IPS-18a (cell line): Measurements from ENCODE around the gene CUZD1.

ENCODE experiments used
- H3K27ac ChIP-seq: one replicate; pipeline ENCODE4 v1.5.1; 2013; ENCODE audit warnings: low read length
- H3K27me3 ChIP-seq: one replicate; pipeline ENCODE4 v1.6.1; 2013; ENCODE audit warnings: mild to moderate bottlenecking, low read length; ENCODE audit not compliant: control insufficient read depth, insufficient read depth
- H3K36me3 ChIP-seq: one replicate; pipeline ENCODE4 v1.6.1; 2013; ENCODE audit warnings: low read depth, low read length; ENCODE audit not compliant: control insufficient read depth
- H3K4me1 ChIP-seq: one replicate; pipeline ENCODE4 v1.6.1; 2013; ENCODE audit warnings: low read depth, low read length; ENCODE audit not compliant: control insufficient read depth
- H3K4me3 ChIP-seq: one replicate; pipeline ENCODE4 v1.5.1; 2013; ENCODE audit warnings: low read length
- H3K9ac ChIP-seq: one replicate; pipeline ENCODE4 v1.6.1; 2013; ENCODE audit warnings: mild to moderate bottlenecking, low read length, moderate library complexity
- H3K9me3 ChIP-seq: one replicate; pipeline ENCODE4 v1.6.1; 2013; ENCODE audit warnings: low read depth, low read length; ENCODE audit not compliant: control insufficient read depth

The CUZD1 gene

GRCh38 chr10:122830965-122831353 lies 14.7 kb downstream of the CUZD1 start:
- H3K4me3 ChIP-seq: no peak overlapping the region
- H3K27me3 ChIP-seq: no peaks in the 10 kb centered on the region
- no peak overlapping the region for H3K27ac ChIP-seq
- H3K4me1 ChIP-seq: no peaks in the 10 kb centered on the region
- H3K36me3 ChIP-seq: peaks cover 34% of the 10 kb centered on the region
- no peaks in the 10 kb centered on the region for H3K9me3 ChIP-seq
- no peak overlapping the region for H3K9ac ChIP-seq

- Histone ChIP-seq H3K27ac (no peak overlapping the region), H3K36me3 (peaks cover 29% of the 10 kb centered on the region), H3K4me3 (no peak overlapping the region), H3K9ac (no peak overlapping the region), H3K27me3 (no peaks in the 10 kb centered on the region), H3K4me1 (no peaks in the 10 kb centered on the region), H3K9me3 (no peaks in the 10 kb centered on the region)
Observed at GRCh38 chr10:122830273-122830964, 15.2 kb downstream of the CUZD1 start.

GRCh38 chr10:122829454-122829853 lies 16.2 kb downstream of the CUZD1 start:
- no peaks in the 10 kb centered on the region for H3K27me3 ChIP-seq
- H3K27ac ChIP-seq: no peak overlapping the region
- peaks cover 22% of the 10 kb centered on the region for H3K36me3 ChIP-seq
- H3K4me3 ChIP-seq: no peak overlapping the region
- no peaks in the 10 kb centered on the region for H3K4me1 ChIP-seq
- H3K9ac ChIP-seq: no peak overlapping the region
- H3K9me3 ChIP-seq: no peaks in the 10 kb centered on the region

DNA sequence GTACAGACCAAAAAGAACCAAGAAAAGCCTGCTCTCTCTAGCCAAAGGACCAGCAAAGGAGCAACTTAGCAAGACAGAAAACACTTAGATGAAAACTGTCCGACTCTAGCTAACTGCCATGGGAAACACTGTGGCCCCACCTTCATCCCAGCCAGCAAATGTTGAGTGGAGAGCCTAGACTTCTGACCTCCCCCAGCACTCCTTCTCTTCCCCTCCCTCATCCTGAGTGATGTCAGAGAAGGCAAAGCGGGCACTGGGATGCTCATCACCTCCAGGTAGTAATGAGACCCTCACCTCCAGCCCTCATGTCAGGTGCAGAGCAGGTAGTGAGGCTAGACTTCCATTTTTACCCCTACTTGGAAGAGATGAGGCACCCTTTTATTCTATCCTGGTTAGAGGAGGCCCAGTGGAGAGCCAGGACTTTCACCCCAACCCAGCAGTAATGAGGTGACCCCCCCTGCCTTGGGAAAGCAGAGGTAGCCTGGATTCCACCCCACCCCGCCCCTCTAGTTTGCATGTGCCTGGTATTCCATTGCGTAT lies 16.9 kb downstream of the CUZD1 start:
- H3K27me3 ChIP-seq: no peaks in the 10 kb centered on the region
- H3K4me3 ChIP-seq: no peak overlapping the region
- H3K27ac ChIP-seq: no peak overlapping the region
- no peaks in the 10 kb centered on the region for H3K4me1 ChIP-seq
- no peaks in the 10 kb centered on the region for H3K9me3 ChIP-seq
- H3K36me3 ChIP-seq: peaks cover 18% of the 10 kb centered on the region
- H3K9ac ChIP-seq: no peak overlapping the region

GRCh38 chr10:122827302-122827701 lies 18.4 kb downstream of the CUZD1 start:
- Histone ChIP-seq H3K9ac (no peak overlapping the region), H3K27ac (no peak overlapping the region), H3K9me3 (no peaks in the 10 kb centered on the region), H3K27me3 (no peaks in the 10 kb centered on the region), H3K4me3 (no peak overlapping the region), H3K36me3 (peaks cover 5% of the 10 kb centered on the region), H3K4me1 (no peaks in the 10 kb centered on the region)

- no peaks in the 10 kb centered on the region for H3K36me3 ChIP-seq
- no peaks in the 10 kb centered on the region for H3K9me3 ChIP-seq
- H3K27me3 ChIP-seq: no peaks in the 10 kb centered on the region
- no peak overlapping the region for H3K4me3 ChIP-seq
- no peak overlapping the region for H3K27ac ChIP-seq
- no peak overlapping the region for H3K9ac ChIP-seq
- no peaks in the 10 kb centered on the region for H3K4me1 ChIP-seq
Observed at GRCh38 chr10:122822973-122823690, 22.5 kb downstream of the CUZD1 start.

DNA sequence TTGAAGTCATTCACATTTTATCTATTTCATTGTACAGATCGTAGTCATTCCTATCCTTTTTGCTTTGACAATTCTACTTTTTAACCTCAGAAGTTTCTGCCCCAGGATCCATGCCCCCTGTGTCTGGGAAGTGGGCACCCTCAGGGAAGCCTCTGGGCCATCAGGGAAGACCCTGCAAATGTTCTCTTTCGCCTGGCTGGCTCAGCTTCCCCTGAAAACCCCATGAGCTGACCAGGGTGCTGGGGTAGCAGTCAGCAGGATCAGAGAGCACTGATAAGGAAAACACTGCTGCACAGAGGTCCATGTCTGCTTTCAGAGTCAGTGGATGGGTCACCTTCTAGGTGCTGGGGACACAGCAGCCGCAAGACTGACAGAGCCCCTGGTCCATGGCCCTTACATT lies 23.8 kb downstream of the CUZD1 start:
- Histone ChIP-seq H3K27me3 (no peaks in the 10 kb centered on the region), H3K27ac (no peak overlapping the region), H3K9ac (no peak overlapping the region), H3K9me3 (no peaks in the 10 kb centered on the region), H3K36me3 (no peaks in the 10 kb centered on the region), H3K4me1 (no peaks in the 10 kb centered on the region), H3K4me3 (no peak overlapping the region)

GRCh38 chr10:122815458-122815857 lies 30.2 kb downstream of the CUZD1 start:
- Histone ChIP-seq H3K9ac (no peak overlapping the region), H3K27ac (no peak overlapping the region), H3K9me3 (no peaks in the 10 kb centered on the region)

DNA sequence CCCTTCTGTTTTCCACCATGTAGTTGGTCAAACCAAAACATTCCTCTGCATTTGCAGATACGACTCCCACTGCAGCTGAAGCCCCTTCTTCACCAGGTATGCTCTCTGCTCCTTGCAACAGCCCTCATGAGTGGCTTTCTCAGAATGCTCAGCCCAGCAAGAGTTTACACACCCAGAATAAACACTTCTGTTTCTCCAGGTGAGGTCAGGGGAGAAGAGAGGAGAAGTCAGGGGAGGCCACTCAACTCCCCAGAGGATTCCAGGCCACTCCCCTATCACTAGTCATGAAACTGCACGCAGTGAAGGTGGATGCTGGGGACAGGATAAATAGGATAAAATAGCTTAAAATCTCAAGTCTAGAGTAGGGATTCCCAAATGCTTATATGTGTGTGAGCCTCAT lies 31.2 kb downstream of the CUZD1 start:
- H3K4me1 ChIP-seq: no peaks in the 10 kb centered on the region
- H3K9me3 ChIP-seq: no peaks in the 10 kb centered on the region
- H3K36me3 ChIP-seq: no peaks in the 10 kb centered on the region
- no peak overlapping the region for H3K9ac ChIP-seq
- H3K27me3 ChIP-seq: no peaks in the 10 kb centered on the region
- no peak overlapping the region for H3K27ac ChIP-seq
- H3K4me3 ChIP-seq: no peak overlapping the region

More at GRCh38 chr10:122815458-122815857, 30.2 kb downstream of the CUZD1 start:
- H3K4me3 ChIP-seq: no peak overlapping the region
- H3K27me3 ChIP-seq: no peaks in the 10 kb centered on the region
- no peaks in the 10 kb centered on the region for H3K4me1 ChIP-seq
- no peaks in the 10 kb centered on the region for H3K36me3 ChIP-seq

GRCh38 chr10:122812751-122813150 lies 32.9 kb downstream of the CUZD1 start:
- H3K27me3 ChIP-seq: no peaks in the 10 kb centered on the region
- H3K9me3 ChIP-seq: no peaks in the 10 kb centered on the region
- no peak overlapping the region for H3K27ac ChIP-seq
- no peak overlapping the region for H3K4me3 ChIP-seq
- no peaks in the 10 kb centered on the region for H3K36me3 ChIP-seq
- H3K9ac ChIP-seq: no peak overlapping the region
- no peaks in the 10 kb centered on the region for H3K4me1 ChIP-seq

DNA sequence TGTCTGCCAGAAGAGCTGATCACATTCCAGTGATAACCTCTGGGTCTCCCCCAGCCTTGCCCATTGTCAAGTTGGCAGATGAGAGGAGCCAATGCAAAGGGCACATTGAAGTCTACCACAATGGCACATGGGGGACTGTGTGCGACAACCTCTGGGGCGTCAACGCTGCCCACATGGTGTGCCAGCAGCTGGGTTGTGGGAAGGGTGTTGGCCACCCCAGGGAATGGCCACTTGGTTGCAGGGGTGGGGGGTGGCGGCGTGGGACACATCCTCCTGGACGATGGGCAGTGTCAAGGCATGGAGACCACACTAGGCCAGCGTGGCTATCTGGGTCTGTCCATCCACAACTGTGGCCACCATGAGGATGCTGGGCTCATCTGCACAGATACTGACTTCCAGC lies 43.4 kb downstream of the CUZD1 start:
- H3K9ac ChIP-seq: no peak overlapping the region
- H3K4me1 ChIP-seq: no peaks in the 10 kb centered on the region
- no peaks in the 10 kb centered on the region for H3K27me3 ChIP-seq
- no peaks in the 10 kb centered on the region for H3K9me3 ChIP-seq
- no peak overlapping the region for H3K4me3 ChIP-seq
- no peak overlapping the region for H3K27ac ChIP-seq
- H3K36me3 ChIP-seq: no peaks in the 10 kb centered on the region
